NCI-H226 (cell line): ENCODE data around the gene CTU2.

Experiments
- DNase-seq: peaks from one replicate; pipeline ENCODE4 v3.0.0-alpha.2; 2015

CTU2 gene

GRCh38 chr16:88732172-88732960, 26.1 kb downstream of the CTU2 start:
- DNase-seq, result no peak

- DNase-seq, result no peak
These were observed 26.6 kb downstream of the CTU2 start for GRCh38 chr16:88732961-88733294.

DNA sequence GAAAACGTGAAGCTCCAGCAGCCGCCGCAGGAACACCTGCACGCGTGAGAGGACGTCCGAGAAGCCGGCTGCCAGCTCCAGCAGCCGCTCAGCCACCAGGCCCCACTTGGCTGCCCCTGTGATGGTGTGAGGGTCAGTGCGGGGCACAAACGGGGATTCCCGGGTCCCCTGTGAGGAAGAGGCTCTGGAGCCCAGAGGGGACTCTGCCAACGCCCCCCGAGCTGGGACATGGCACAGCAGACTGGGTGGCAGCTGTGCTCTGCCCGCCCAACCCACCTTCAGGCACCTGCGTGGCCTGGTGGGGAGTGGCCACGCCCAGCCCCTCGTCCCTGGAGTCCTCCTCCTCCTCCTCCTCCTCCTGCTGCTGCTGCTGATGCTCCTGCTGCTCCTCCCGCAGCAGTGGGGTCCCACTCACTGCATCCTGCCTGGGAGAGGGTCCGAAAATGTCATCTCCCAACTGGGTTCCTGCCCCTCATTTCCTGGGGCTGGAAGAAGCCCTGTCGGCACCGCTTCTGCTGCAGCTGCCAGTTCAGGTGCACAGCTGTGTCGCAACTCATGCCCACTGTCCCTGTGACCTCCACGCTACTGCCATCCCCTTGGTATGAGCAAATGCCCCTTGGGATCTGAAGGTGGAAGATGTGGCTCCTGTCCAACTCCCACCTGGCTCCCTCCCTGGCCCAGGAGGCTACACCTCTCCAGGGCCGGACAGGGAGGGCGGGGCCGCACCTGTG, 27.5 kb downstream of the CTU2 start:
- DNase-seq, result no peak

- DNase-seq, result no peak
These were observed 28.0 kb downstream of the CTU2 start for GRCh38 chr16:88734361-88734728.

GRCh38 chr16:88735121-88735520, 28.8 kb downstream of the CTU2 start:
- DNase-seq, result no peak

GRCh38 chr16:88735616-88736015, 29.3 kb downstream of the CTU2 start:
- DNase-seq, result no peak

GRCh38 chr16:88736088-88736487, 29.8 kb downstream of the CTU2 start:
- no peak for DNase-seq

GRCh38 chr16:88736496-88736895, 30.2 kb downstream of the CTU2 start:
- no peak for DNase-seq

DNA sequence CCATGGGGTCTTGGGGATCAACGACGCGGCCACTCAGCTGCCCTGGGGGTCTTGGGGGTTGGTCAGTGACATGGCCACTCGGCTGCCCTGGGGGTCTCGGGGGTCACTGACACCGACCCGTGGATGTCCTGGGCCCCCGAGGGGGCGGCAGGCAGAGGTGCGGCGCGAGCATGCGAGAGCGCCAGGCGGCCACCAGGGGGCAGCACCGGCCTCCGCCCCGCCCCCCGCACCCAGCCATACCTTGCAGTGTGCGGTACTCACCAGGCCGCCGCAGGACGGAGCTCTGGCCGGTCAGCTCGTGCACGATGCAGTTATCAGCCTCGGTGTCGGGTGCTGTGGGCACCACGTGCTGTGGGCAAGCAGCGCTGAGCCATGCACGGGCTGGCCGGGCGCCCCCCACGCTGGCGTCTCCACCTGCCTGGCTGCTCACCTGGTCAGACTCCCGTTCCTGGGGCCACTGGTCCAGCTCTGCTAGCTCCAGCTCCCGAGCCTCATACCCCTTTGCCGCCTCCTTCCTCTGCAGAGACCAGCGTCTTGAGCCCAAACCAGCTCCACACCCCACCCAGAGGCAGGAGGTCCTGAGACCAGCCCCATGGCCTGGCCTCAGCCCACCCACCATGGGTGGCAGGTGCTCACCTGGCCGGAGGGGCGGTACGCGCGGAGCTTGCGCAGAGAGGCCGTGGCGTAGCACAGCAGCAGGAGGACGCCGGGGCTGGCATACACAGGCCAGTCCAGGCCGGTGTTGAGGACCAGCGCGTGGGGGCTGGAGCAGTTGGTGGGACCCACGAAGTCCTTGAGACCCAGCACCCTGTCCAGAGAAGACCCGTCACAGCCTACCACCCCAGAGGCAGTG, 31.2 kb downstream of the CTU2 start:
- peak; percentile 65 for DNase-seq

DNA sequence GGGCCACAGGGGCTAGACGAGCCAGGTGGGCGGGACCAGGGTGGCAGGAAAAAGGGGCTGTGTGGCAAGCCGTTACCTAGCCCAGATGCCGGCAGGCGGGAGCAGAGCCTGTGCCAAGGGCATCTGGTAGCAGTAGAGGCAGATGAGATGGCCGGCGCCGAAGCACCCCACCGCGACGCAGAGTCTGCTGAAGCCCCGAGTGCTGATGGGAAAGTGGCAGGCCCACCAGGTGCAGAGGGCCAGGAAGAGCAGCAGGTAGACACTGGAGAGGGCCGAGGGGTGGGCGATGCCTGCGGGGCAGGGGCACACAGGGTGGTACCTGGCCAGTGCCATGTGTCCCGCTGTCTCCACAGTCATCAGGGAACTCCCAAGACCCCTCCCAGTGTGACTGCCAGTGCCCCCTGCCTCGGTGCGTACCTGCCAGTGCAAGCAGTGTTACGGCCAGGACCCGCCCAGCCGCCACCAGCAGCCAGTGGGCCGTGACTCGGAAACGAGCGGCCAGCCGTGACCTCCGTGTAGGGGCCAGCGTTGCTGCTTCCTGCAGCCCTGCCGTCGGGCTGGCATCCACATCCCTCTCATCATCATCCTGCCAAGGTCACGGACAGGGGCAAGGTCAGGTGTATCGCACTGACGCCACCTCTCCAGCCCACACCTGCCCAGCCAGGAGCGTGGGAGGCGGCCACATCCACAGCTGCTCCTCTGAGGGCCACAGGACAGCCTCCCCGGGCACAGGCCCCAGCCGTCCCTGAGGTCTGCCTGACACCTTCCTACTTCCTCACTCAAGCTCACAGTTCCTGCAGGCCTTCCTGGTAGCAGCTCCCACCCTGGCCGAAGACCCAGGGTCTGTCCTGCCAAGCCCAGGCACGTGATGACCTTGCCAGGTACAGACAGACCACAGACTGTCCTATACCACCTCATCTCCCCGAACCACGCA, 32.1 kb downstream of the CTU2 start:
- no peak for DNase-seq

- no peak for DNase-seq
These were observed 33.1 kb downstream of the CTU2 start for GRCh38 chr16:88739139-88739976.

DNA sequence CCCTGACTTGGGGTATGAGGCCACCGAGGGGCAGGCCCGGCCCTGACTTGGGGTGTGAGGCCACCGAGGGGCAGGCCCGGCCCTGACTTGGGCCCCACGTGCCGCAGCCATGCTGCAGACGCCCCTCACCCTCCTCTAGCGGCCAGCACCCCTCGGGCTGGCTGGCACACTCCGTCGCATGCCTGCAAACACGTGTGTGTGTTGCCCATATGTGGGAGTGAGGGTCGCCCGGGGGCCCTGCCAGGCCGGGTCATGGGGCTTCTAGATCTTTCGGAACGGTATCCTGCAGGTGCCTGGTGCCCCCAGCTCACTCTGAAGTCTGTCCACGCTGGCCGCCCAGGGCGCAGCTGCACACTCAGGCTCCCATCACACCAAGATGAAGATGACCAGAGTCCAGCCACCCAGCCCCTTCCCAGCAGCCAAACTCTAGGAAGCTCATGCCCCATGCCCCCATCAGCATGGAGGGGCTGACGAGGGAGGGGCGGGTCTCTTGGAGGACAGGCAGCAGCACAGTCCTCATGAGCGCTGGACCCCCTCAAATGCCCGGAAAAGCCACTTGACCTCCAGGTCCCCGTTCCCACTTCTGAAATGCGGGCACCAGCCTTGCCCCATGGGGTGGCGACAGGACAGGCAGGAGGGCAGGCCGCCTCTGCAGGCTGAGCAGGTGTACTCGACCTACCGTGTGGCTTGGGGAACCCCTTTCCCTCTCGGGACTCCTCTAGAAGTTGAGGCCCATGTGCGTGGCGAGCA, 33.8 kb downstream of the CTU2 start:
- DNase-seq, result no peak

GRCh38 chr16:88740727-88741055, 34.4 kb downstream of the CTU2 start:
- DNase-seq, result no peak

DNA sequence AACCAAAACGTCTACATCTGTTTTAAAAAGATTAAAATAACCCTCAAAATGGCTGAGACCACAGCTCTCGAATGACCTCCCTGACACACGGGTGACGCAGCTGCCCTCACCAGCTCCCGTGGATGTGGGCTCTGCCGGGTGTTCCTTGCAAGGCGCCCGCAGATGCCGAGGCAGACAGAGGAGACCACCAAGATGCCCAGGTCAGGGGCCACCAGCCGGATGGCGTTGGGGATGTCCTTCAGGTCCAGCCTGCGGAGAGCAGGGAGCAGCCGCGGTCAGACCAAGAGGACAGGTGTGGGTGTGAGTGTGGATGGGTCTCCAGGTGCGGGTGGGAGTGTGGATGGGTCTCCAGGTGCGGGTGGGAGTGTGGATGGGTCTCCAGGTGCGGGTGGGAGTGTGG, 35.1 kb downstream of the CTU2 start:
- no peak for DNase-seq

DNA sequence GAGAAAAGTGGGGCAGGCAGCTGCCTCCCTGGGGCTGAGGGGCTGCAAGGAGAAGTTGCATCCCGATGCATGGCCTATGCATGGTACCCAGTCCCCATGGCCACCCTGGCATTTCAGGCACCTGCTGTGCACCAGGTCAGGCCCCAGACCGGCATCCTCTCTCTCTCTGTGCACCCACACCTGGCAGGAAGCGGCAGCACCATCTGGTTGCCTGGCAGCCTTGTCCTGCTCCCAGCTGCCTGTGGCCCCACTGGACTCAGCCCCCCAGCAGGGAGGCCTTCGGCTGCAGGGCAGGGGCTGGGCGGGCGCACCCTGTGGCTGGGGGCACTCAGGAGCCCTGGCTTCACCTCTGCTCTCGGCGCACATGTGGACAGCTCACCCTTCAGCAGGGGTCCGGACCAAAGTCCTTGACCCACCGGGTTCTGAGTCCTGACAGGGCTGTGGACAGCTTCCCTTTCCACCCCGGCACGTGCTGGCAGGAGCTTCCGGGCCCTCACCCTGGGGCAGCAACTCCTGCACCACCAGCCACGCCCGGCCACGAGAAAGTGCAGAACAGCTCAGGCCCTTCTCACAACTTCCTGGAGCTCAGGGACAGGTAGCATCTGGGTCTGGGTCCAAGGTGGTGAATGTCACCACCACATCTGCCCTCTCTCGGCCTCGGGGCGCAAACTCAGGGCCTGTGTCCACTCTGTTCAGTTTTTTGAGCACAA, 36.7 kb downstream of the CTU2 start:
- DNase-seq, result no peak

DNA sequence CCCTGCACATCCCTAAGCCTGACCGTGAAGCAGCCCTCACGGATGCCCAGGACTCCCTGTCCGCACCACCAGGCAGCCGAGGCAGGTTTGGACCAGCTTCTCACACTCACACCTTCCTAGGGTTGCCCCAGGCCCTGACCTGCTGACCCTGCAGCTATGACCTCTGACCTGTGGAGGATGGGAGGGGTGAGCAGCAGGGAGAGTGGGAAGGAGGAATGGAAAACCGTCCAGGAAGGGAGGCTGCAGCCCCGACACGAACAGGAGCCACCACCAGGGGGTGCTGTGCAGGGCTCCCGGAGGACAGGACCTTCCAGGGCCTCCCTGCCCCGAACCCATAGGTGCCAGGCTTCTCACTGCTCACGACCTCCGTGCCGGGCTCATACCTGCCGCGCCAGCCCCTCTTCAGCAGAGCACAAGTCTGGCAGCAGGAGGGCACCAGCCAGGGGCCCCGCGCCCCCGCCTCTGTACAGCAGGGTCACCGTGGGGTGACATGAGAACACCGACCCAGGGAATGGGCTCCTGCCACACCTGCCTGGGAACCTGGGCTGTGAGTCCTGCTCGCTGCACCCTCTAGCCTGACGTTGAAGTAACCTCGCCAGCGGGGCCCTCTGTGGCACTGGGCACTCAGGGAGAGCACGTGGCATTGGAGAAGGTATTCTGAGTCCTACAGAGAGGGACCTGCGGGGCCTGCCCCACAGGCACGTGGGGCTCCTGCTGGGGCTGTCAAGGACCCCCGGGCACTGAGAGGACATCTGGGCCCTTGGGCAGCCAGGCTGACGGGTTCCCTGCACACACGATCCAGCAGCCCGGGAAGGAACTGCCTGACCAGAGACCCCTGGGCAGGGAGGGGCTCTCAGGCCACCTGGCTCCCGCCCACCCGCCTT, 37.6 kb downstream of the CTU2 start:
- no peak for DNase-seq

GRCh38 chr16:88744577-88745521, 38.5 kb downstream of the CTU2 start:
- DNase-seq, result no peak

- DNase-seq, result no peak
These were observed 40.2 kb downstream of the CTU2 start for GRCh38 chr16:88746506-88746905.
